ENCODE measurements around the gene CD209.

- TF ChIP-seq RARB (CRISPR knock-in tag; IDR thresholded peaks at IDR 0.05) (no peak), GLIS3 (CRISPR knock-in tag; IDR thresholded peaks at IDR 0.05) (no peak), TCF4 (CRISPR knock-in tag; IDR thresholded peaks at IDR 0.05; ENCODE audit: borderline replicate concordance) (no peak), ZNF8 (CRISPR knock-in tag; IDR thresholded peaks at IDR 0.05) (no peak), PATZ1 (CRISPR knock-in tag; IDR thresholded peaks at IDR 0.05; ENCODE audit: borderline replicate concordance) (no peak)
Observed at GRCh38 chr19:7705387-7706187, 41.7 kb downstream of the CD209 start.
